ENCODE measurements around the gene PTPRT. TPM values are rescaled to one million over a fixed set of nuclear protein-coding genes. Genes with fewer than 3 reads are reported as not detected.

PTPRT gene
- total RNA-seq, 4 donors from 2014 or later = under 0.01 to 0.64 (median 0.40) TPM

DNA sequence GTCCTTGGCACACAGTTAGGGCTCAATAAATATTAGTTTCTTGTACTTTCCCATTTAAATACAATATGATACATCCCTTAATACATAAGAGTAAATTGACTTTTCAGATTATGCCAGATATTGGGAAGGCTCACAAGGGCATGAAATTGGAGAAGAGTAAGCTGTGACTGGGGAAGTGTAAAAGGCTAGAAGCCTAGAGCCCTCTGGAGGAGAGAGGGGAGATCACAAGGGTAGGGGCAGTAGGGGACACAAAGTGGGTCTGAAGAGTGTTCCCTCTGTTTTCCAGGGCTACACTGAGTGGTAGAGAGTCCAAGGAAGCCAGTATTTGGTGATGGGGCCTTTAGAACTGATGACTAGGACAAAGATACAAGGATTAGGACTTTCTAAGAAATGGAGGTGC is 1008.6 kb downstream of the PTPRT start:
- intact Hi-C loops (cut with DNase I; ENCODE audit: low total_unique reads) (no loop called here), in situ Hi-C loops (cut with MboI; ENCODE audit: low pct_ligation_motif_present in 1 of 4, low pct_unique_long_range_greater_than_20kb in 1 of 4, low sequenced_read_pairs in 3 of 4) (no loop called here)
- TF ChIP-seq, protein P1, sequence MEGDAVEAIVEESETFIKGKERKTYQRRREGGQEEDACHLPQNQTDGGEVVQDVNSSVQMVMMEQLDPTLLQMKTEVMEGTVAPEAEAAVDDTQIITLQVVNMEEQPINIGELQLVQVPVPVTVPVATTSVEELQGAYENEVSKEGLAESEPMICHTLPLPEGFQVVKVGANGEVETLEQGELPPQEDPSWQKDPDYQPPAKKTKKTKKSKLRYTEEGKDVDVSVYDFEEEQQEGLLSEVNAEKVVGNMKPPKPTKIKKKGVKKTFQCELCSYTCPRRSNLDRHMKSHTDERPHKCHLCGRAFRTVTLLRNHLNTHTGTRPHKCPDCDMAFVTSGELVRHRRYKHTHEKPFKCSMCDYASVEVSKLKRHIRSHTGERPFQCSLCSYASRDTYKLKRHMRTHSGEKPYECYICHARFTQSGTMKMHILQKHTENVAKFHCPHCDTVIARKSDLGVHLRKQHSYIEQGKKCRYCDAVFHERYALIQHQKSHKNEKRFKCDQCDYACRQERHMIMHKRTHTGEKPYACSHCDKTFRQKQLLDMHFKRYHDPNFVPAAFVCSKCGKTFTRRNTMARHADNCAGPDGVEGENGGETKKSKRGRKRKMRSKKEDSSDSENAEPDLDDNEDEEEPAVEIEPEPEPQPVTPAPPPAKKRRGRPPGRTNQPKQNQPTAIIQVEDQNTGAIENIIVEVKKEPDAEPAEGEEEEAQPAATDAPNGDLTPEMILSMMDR (IDR thresholded peaks at IDR 0.05) = no peak
- TF ChIP-seq EP300 (IDR thresholded peaks at IDR 0.05; ENCODE audit: low read depth) (no peak), POLR2AphosphoS5 (IDR thresholded peaks at IDR 0.05) (no peak), POLR2A (IDR thresholded peaks at IDR 0.05) (no peak)
- H3K36me3 ChIP-seq = no peaks in the 10 kb centered on the region
- DNase-seq = no peak
- H3K27me3 ChIP-seq = no peaks in the 10 kb centered on the region
- H3K4me1 ChIP-seq = no peaks in the 10 kb centered on the region
- no peak overlapping the region for H3K27ac ChIP-seq
- H3K4me3 ChIP-seq = no peak overlapping the region
- H3K9me3 ChIP-seq = no peaks in the 10 kb centered on the region

DNA sequence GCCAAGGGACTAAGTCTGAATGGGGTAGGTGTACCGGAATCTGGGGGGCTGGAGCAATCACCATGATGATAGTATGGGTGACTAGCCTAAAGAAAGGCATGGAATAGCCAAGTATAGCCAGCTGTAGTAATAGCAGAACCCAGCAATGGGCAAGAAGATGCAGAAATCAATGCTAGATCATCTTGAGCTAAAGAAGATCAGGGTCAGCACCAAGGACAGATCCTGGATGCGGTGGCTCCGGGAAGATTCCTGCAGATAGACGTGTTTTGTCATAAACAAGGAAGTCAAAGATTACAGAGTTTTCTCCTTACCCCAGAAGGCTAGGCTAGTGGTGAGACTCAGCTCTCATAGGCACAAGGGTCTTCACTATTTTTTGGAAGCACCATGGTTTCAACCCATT is 1009.9 kb downstream of the PTPRT start:
- no peak for DNase-seq
- H3K36me3 ChIP-seq = no peaks in the 10 kb centered on the region
- no peak overlapping the region for H3K4me3 ChIP-seq
- intact Hi-C loops (cut with DNase I; ENCODE audit: low total_unique reads) = no loop called here
- WGBS, 2 donors (ENCODE audit: low coverage in 1 of 2) = 20 to 38% methylated on average over 3 to 4 of the region's 4 CpGs
- no peaks in the 10 kb centered on the region for H3K9me3 ChIP-seq
- no peak for TF ChIP-seq EP300 (IDR thresholded peaks at IDR 0.05; ENCODE audit: low read depth)
- TF ChIP-seq POLR2A (IDR thresholded peaks at IDR 0.05) = no peak
- TF ChIP-seq POLR2AphosphoS5 (IDR thresholded peaks at IDR 0.05) = no peak
- TF ChIP-seq, protein P1 (IDR thresholded peaks at IDR 0.05) = no peak
- H3K27ac ChIP-seq = no peak overlapping the region
- H3K27me3 ChIP-seq = no peaks in the 10 kb centered on the region
- in situ Hi-C loops (cut with MboI; ENCODE audit: low pct_ligation_motif_present in 1 of 4, low pct_unique_long_range_greater_than_20kb in 1 of 4, low sequenced_read_pairs in 3 of 4) = no loop called here
- H3K4me1 ChIP-seq = no peaks in the 10 kb centered on the region

DNA sequence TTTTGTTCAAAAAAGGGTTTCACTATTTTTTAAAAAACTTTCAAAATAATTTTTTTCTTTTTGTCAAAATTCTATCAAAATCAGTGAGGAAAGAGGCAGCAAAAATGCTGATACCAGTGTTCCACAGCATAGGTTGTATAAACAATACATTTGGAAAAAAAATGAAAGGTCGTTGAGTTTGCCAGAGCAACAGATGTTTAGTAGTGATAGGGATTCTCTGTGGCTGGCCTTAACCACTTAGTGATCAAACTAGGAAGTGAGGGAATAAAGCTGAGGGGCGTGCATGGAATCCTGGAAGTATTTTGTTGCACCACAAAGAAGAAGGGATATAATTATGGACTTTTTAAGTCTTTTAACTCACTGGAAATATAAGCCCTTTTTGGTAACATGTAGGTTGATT is 1016.3 kb downstream of the PTPRT start:
- Histone ChIP-seq H3K9me3 (no peaks in the 10 kb centered on the region), H3K27ac (no peak overlapping the region), H3K36me3 (no peaks in the 10 kb centered on the region), H3K27me3 (no peaks in the 10 kb centered on the region), H3K4me1 (no peaks in the 10 kb centered on the region), H3K4me3 (no peak overlapping the region)
- no peak for DNase-seq
- in situ Hi-C loops (cut with MboI; ENCODE audit: low pct_ligation_motif_present in 1 of 4, low pct_unique_long_range_greater_than_20kb in 1 of 4, low sequenced_read_pairs in 3 of 4) (no loop called here), intact Hi-C loops (cut with DNase I; ENCODE audit: low total_unique reads) (no loop called here)
- no peak for TF ChIP-seq POLR2A (IDR thresholded peaks at IDR 0.05)
- no peak for TF ChIP-seq POLR2AphosphoS5 (IDR thresholded peaks at IDR 0.05)
- TF ChIP-seq, protein P1 (IDR thresholded peaks at IDR 0.05) = no peak
- no peak for TF ChIP-seq EP300 (IDR thresholded peaks at IDR 0.05; ENCODE audit: low read depth)
- 6 to 11% methylated on average over 2 of the region's 2 CpGs for WGBS, 2 donors (ENCODE audit: low coverage in 1 of 2)

DNA sequence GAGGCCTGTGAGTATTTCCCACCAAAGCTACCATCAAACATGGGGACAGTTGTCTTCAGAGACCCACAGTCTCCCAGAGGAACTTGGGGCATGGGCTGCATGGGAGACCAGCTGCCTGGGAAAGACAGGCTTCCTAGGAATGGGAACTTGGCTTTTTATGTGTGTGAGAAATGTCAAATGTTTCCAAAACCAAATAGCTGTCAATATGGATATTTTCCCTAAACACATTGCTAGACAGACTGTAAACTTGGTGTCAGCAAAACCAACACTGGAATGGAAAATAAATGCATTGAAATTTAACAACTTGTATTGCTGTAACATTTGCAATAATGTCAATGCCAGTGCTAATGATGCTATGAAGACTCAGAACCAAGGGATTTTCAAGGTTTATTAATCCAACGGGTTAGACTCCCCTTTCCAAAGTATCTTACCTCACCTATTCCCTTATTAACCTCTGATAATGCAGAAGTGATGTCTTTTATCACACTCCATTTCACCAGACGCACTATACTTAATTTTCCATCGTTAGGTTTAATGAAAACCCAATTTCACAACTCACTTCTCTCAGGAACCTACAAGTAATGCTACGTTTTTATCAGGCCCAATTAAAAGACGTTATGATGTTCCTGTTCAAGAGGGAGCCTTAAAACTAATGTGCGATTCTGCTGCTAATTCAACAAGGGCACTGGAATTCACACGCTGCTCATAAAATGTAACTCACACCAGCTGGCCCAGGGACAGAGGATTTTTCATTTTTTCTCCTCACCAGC is 1025.4 kb downstream of the PTPRT start:
- Histone ChIP-seq H3K9me3 (no peaks in the 10 kb centered on the region), H3K4me1 (no peaks in the 10 kb centered on the region), H3K36me3 (no peaks in the 10 kb centered on the region), H3K27me3 (no peaks in the 10 kb centered on the region), H3K27ac (no peak overlapping the region), H3K4me3 (no peak overlapping the region)
- TF ChIP-seq POLR2AphosphoS5 (IDR thresholded peaks at IDR 0.05) = no peak
- TF ChIP-seq EP300 (IDR thresholded peaks at IDR 0.05; ENCODE audit: low read depth) = no peak
- TF ChIP-seq POLR2A (IDR thresholded peaks at IDR 0.05) = no peak
- TF ChIP-seq, protein P1 (IDR thresholded peaks at IDR 0.05) = no peak
- WGBS, 2 donors (ENCODE audit: low coverage in 1 of 2) = 61 to 63% methylated on average over 4 to 7 of the region's 7 CpGs
- in situ Hi-C loops (cut with MboI; ENCODE audit: low pct_ligation_motif_present in 1 of 4, low pct_unique_long_range_greater_than_20kb in 1 of 4, low sequenced_read_pairs in 3 of 4) = no loop called here
- intact Hi-C loops (cut with DNase I; ENCODE audit: low total_unique reads) = no loop called here
- no peak for DNase-seq

Data from transverse colon (tissue), 4 donors.